C4-2B (cell line): ENCODE data around the gene ACSM2B.

Source experiments
- CTCF ChIP-seq: fragments of 450-650 bp; conservative IDR thresholded peaks from 2 replicates; pipeline ENCODE4 v1.5.1; 2017; ENCODE audit warnings: mild to moderate bottlenecking
- ZFX ChIP-seq: fragments of 450-650 bp; IDR thresholded peaks from 2 replicates; pipeline ENCODE4 v1.6.1; 2017

GRCh38 chr16:20617271-20617670, 41.1 kb upstream of the ACSM2B start:
- no peak for TF ChIP-seq CTCF
- TF ChIP-seq ZFX: no peak
